K562 (cell line): ENCODE measurements around the gene CD74. TPM values are rescaled to one million over a fixed set of nuclear protein-coding genes. Genes with fewer than 3 reads are reported as not detected.

Source experiments
- FOS ChIP-seq: IDR thresholded peaks from 3 replicates; pipeline ENCODE4 v1.6.1; 2011; ENCODE audit not compliant: insufficient read length; ENCODE audit errors: extremely low read depth
- HDAC1 ChIP-seq, 2 experiments: fragments of 450-650 bp; IDR thresholded peaks; 2 replicates each; pipeline ENCODE4 v1.6.1; 2016 to 2017; ENCODE audit warnings: inconsistent platforms in 1 of 2, mild to moderate bottlenecking in 1 of 2, moderate library complexity in 1 of 2
- IRF2 ChIP-seq: sonication (generic); formaldehyde crosslinking; IDR thresholded peaks from 2 replicates; pipeline ENCODE4 v1.8.1; 2022; ENCODE audit warnings: mild to moderate bottlenecking, missing genetic modification reagents
- L3MBTL2 ChIP-seq: fragments of 450-650 bp; IDR thresholded peaks from 2 replicates; pipeline ENCODE4 v1.6.1; 2016; ENCODE audit warnings: mild to moderate bottlenecking, moderate library complexity
- NCOA2 ChIP-seq, 2 experiments: fragments of 450-650 bp; IDR thresholded peaks; 2 replicates each; pipeline ENCODE4 v1.6.1; 2018; ENCODE audit warnings: mild to moderate bottlenecking in 2 of 2, moderate library complexity in 1 of 2; ENCODE audit not compliant: partially characterized antibody in 2 of 2
- POLR2AphosphoS5 ChIP-seq: IDR thresholded peaks from 2 replicates; pipeline ENCODE4 v1.6.1; 2011; ENCODE audit warnings: mild to moderate bottlenecking, low read depth, low read length, moderate library complexity; ENCODE audit not compliant: control insufficient read depth, insufficient read depth
- RBM14 ChIP-seq: fragments of 200-400 bp; formaldehyde crosslinking; IDR thresholded peaks from 2 replicates; pipeline ENCODE4 v1.6.1; 2018; ENCODE audit warnings: low read depth, mild to moderate bottlenecking, low read length, moderate library complexity, borderline replicate concordance; ENCODE audit not compliant: insufficient read depth
- SRF ChIP-seq, 2 experiments: fragments of 250-450, 450-650 bp in 1 of 2; sonication (Bioruptor Pico) in 1 of 2; sonication (generic) in 1 of 2; formaldehyde crosslinking; IDR thresholded peaks; 2 replicates each; pipeline versions ENCODE4 v1.5.0 to v1.5.1; 2020 to 2022; ENCODE audit warnings: mild to moderate bottlenecking in 1 of 2, missing genetic modification reagents in 1 of 2
- TCF3 ChIP-seq: sonication (generic); formaldehyde crosslinking; IDR thresholded peaks from 2 replicates; pipeline ENCODE4 v1.4.0; 2020; ENCODE audit warnings: mild to moderate bottlenecking, missing genetic modification reagents
- TEAD1 ChIP-seq, 2 experiments: fragments of 450-650 bp in 1 of 2; sonication (generic) in 1 of 2; formaldehyde crosslinking; IDR thresholded peaks; 2 replicates each; pipeline versions ENCODE4 v1.4.0 to v1.8.0; 2020 to 2022; ENCODE audit warnings: mild to moderate bottlenecking in 2 of 2, missing genetic modification reagents in 1 of 2
- ZFP1 ChIP-seq: fragments of 450-650 bp; formaldehyde crosslinking; IDR thresholded peaks from 2 replicates; pipeline ENCODE4 v1.4.0; 2020; ENCODE audit warnings: mild to moderate bottlenecking, mixed read lengths
- ZNF124 ChIP-seq: sonication (generic); formaldehyde crosslinking; IDR thresholded peaks from 2 replicates; pipeline ENCODE4 v1.8.1; 2022; ENCODE audit warnings: missing genetic modification reagents
- ZNF23 ChIP-seq: fragments of 250-450 bp; sonication (Bioruptor Pico); IDR thresholded peaks from 2 replicates; pipeline ENCODE4 v1.4.0; 2020; ENCODE audit warnings: mild to moderate bottlenecking
- ZNF668 ChIP-seq: fragments of 250-450 bp; sonication (Bioruptor Pico); IDR thresholded peaks from 2 replicates; pipeline ENCODE4 v1.8.0; 2022; ENCODE audit warnings: mild to moderate bottlenecking, inconsistent platforms
- ZNF76 ChIP-seq: fragments of 250-450 bp; sonication (Bioruptor Pico); IDR thresholded peaks from 2 replicates; pipeline ENCODE4 v1.4.0; 2020; ENCODE audit warnings: mild to moderate bottlenecking, moderate library complexity, borderline replicate concordance
- polyA plus RNA-seq, 8 experiments: library from polyadenylated mRNA; depleted of rRNA in 4 of 8; stranded (reverse) in 5 of 8; unstranded in 3 of 8; fragments of >200 nt; fragmentation: Nextera tagmentation in 2 of 8; fragmentation: Illumina TruSeq in 1 of 8; extraction: Ambion mirVana in 2 of 8; extraction: Trizol in 1 of 8; gene quantifications; 2 replicates each; pipeline versions ENCODE4 v1.2.1 to v1.2.3, GENCODE V29; 2011 to 2014; ENCODE audit warnings: inconsistent platforms in 1 of 8, missing spikeins in 1 of 8
- total RNA-seq, 7 experiments: library from RNA; depleted of rRNA in 6 of 7; stranded (reverse); fragments of >200 nt in 6 of 7; fragmentation: Illumina TruSeq in 2 of 7; extraction: Trizol in 2 of 7; gene quantifications; 2 replicates each; pipeline versions ENCODE4 v1.2.1 to v1.2.3, GENCODE V29; 2011 to 2021; ENCODE audit warnings: low replicate concordance in 1 of 7
- TF ChIP-seq, protein P1 (sequence below): fragments of 250-450 bp; sonication (Bioruptor Pico); IDR thresholded peaks from 2 replicates; pipeline ENCODE4 v1.4.0; 2020
- TF ChIP-seq, protein P2 (sequence below): fragments of 200-800 bp; sonication (Bioruptor generic); IDR thresholded peaks from 2 replicates; pipeline ENCODE4 v1.6.1; 2016; ENCODE audit warnings: missing genetic modification characterization, missing compliant biosample characterization

The CD74 gene
- total and polyA plus RNA-seq, 9 of the 15 experiments (the other 6 are each of a cell fraction or from before 2014, with no cell fraction given): 0.07 to 4.8 (median 0.32) TPM

DNA sequence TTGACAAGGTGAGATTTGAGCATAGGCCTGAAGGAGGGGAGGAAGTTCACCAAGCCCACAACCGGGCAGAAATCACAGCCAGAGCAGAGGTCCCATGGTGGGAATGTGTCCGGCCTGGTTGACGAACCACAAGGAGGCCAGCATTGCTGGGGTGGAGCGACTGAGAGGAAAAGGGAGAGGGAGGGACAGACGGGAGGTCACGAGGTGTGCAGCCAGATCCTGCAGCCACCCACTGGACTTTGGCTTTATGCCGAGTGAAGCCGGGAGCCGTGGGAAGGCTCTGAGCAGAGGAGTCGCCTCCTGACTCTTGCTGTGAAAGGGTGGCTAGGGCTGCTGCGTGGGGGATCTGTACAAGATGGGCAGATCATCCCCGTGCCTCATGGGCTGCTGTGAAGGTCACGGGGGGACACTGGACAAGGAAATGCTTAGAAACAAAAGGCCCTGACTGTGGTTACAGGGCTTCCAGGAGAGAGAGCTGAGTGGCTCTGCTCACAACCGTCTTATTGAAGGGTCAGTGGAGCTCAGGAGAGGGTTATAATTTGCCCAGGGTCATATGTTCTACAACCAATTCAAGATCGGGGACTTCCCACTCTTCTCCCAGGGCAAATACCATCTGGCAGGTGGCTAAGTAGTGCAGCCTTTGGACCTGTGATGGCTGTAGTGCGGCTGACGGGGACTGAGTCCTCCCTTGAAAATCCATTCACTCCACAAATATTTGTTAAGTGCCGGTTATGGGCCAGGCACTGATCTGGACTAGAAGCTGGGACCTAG is 15.6 kb upstream of the CD74 start (continued):
- TF ChIP-seq, protein P1, sequence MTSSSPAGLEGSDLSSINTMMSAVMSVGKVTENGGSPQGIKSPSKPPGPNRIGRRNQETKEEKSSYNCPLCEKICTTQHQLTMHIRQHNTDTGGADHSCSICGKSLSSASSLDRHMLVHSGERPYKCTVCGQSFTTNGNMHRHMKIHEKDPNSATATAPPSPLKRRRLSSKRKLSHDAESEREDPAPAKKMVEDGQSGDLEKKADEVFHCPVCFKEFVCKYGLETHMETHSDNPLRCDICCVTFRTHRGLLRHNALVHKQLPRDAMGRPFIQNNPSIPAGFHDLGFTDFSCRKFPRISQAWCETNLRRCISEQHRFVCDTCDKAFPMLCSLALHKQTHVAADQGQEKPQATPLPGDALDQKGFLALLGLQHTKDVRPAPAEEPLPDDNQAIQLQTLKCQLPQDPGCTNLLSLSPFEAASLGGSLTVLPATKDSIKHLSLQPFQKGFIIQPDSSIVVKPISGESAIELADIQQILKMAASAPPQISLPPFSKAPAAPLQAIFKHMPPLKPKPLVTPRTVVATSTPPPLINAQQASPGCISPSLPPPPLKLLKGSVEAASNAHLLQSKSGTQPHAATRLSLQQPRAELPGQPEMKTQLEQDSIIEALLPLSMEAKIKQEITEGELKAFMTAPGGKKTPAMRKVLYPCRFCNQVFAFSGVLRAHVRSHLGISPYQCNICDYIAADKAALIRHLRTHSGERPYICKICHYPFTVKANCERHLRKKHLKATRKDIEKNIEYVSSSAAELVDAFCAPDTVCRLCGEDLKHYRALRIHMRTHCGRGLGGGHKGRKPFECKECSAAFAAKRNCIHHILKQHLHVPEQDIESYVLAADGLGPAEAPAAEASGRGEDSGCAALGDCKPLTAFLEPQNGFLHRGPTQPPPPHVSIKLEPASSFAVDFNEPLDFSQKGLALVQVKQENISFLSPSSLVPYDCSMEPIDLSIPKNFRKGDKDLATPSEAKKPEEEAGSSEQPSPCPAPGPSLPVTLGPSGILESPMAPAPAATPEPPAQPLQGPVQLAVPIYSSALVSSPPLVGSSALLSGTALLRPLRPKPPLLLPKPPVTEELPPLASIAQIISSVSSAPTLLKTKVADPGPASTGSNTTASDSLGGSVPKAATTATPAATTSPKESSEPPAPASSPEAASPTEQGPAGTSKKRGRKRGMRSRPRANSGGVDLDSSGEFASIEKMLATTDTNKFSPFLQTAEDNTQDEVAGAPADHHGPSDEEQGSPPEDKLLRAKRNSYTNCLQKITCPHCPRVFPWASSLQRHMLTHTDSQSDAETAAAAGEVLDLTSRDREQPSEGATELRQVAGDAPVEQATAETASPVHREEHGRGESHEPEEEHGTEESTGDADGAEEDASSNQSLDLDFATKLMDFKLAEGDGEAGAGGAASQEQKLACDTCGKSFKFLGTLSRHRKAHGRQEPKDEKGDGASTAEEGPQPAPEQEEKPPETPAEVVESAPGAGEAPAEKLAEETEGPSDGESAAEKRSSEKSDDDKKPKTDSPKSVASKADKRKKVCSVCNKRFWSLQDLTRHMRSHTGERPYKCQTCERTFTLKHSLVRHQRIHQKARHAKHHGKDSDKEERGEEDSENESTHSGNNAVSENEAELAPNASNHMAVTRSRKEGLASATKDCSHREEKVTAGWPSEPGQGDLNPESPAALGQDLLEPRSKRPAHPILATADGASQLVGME (CRISPR knock-in tag): no peak
- no peak for TF ChIP-seq IRF2 (CRISPR knock-in tag)
- no peak for TF ChIP-seq RBM14
- TF ChIP-seq ZNF23 (CRISPR knock-in tag): no peak
- TF ChIP-seq ZNF668 (CRISPR knock-in tag): no peak
- TF ChIP-seq POLR2AphosphoS5: no peak
- TF ChIP-seq SRF (CRISPR knock-in tag; IDR thresholded peaks at IDR 0.05): peak in 1 of 2 experiments; percentile 71; a peak in 2 of 4 replicates
- TF ChIP-seq TCF3 (CRISPR knock-in tag): no peak
- TF ChIP-seq ZFP1 (CRISPR knock-in tag): no peak
- TF ChIP-seq ZNF124 (CRISPR knock-in tag): no peak
- TF ChIP-seq L3MBTL2: peak; percentile 39
- no peak for TF ChIP-seq FOS
- no peak for TF ChIP-seq TEAD1 (CRISPR knock-in tag; IDR thresholded peaks at IDR 0.05)
- TF ChIP-seq NCOA2 (IDR thresholded peaks at IDR 0.05; ENCODE audit: partially characterized antibody in 2 of 2): no peak
- TF ChIP-seq, protein P2, sequence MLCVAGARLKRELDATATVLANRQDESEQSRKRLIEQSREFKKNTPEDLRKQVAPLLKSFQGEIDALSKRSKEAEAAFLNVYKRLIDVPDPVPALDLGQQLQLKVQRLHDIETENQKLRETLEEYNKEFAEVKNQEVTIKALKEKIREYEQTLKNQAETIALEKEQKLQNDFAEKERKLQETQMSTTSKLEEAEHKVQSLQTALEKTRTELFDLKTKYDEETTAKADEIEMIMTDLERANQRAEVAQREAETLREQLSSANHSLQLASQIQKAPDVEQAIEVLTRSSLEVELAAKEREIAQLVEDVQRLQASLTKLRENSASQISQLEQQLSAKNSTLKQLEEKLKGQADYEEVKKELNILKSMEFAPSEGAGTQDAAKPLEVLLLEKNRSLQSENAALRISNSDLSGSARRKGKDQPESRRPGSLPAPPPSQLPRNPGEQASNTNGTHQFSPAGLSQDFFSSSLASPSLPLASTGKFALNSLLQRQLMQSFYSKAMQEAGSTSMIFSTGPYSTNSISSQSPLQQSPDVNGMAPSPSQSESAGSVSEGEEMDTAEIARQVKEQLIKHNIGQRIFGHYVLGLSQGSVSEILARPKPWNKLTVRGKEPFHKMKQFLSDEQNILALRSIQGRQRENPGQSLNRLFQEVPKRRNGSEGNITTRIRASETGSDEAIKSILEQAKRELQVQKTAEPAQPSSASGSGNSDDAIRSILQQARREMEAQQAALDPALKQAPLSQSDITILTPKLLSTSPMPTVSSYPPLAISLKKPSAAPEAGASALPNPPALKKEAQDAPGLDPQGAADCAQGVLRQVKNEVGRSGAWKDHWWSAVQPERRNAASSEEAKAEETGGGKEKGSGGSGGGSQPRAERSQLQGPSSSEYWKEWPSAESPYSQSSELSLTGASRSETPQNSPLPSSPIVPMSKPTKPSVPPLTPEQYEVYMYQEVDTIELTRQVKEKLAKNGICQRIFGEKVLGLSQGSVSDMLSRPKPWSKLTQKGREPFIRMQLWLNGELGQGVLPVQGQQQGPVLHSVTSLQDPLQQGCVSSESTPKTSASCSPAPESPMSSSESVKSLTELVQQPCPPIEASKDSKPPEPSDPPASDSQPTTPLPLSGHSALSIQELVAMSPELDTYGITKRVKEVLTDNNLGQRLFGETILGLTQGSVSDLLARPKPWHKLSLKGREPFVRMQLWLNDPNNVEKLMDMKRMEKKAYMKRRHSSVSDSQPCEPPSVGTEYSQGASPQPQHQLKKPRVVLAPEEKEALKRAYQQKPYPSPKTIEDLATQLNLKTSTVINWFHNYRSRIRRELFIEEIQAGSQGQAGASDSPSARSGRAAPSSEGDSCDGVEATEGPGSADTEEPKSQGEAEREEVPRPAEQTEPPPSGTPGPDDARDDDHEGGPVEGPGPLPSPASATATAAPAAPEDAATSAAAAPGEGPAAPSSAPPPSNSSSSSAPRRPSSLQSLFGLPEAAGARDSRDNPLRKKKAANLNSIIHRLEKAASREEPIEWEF (CRISPR knock-in tag): no peak
- 0 out of 4 replicates have a peak, but pooled peaks of 1 of the 2 experiments have one; percentile 18 for TF ChIP-seq HDAC1 (IDR thresholded peaks at IDR 0.05)
- no peak for TF ChIP-seq ZNF76 (CRISPR knock-in tag)
